ENCODE data around the gene SEC61A1.

DNA sequence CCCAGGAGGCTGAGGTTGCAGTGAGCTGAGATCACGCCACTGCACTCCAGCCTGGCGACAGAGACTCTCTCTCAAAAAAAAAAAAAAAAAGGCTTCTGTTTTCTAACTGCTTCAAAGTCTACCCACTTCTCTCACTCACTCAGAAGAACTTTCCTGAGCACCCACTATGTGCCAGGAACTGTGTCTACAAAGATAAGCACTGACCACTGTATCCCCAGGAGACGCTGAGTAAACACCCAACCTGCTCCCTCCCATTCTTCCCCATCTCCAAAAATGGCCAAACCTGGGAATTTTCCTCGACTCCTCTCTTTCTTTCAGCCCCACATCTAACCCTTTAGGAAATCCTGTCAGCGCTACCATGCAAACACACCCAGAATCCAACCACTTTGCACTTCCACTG, 58.9 kb downstream of the SEC61A1 start:
- TF ChIP-seq, protein P1, sequence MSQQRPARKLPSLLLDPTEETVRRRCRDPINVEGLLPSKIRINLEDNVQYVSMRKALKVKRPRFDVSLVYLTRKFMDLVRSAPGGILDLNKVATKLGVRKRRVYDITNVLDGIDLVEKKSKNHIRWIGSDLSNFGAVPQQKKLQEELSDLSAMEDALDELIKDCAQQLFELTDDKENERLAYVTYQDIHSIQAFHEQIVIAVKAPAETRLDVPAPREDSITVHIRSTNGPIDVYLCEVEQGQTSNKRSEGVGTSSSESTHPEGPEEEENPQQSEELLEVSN (IDR thresholded peaks at IDR 0.05; ENCODE audit: borderline replicate concordance, low read depth) = no peak
- TF ChIP-seq, protein P2, sequence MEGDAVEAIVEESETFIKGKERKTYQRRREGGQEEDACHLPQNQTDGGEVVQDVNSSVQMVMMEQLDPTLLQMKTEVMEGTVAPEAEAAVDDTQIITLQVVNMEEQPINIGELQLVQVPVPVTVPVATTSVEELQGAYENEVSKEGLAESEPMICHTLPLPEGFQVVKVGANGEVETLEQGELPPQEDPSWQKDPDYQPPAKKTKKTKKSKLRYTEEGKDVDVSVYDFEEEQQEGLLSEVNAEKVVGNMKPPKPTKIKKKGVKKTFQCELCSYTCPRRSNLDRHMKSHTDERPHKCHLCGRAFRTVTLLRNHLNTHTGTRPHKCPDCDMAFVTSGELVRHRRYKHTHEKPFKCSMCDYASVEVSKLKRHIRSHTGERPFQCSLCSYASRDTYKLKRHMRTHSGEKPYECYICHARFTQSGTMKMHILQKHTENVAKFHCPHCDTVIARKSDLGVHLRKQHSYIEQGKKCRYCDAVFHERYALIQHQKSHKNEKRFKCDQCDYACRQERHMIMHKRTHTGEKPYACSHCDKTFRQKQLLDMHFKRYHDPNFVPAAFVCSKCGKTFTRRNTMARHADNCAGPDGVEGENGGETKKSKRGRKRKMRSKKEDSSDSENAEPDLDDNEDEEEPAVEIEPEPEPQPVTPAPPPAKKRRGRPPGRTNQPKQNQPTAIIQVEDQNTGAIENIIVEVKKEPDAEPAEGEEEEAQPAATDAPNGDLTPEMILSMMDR (IDR thresholded peaks at IDR 0.05) = no peak
- no peak for TF ChIP-seq NFE2L2 (conservative IDR thresholded peaks at IDR 0.05; ENCODE audit: low read length)
- no peak for TF ChIP-seq JUN (IDR thresholded peaks at IDR 0.05)
- no peak for TF ChIP-seq BHLHE40 (IDR thresholded peaks at IDR 0.05; ENCODE audit: low read depth, low read length)
- TF ChIP-seq JUNB (IDR thresholded peaks at IDR 0.05) = no peak
- no peak for TF ChIP-seq KDM1A (IDR thresholded peaks at IDR 0.05; ENCODE audit: low read depth)

All from A549 (cell line).